Loucy (cell line): ENCODE data around the gene CAMK1.

ENCODE experiments used
- H2AFZ ChIP-seq: fragments of 200-600 bp; sonication (generic); 2 replicates; pipeline ENCODE4 v1.6.0; 2016; ENCODE audit warnings: antibody characterized with exemption, mild to moderate bottlenecking, low read length, moderate library complexity
- H3F3A ChIP-seq: fragments of 200-600 bp; 2 replicates; pipeline ENCODE4 v1.6.0; 2016; ENCODE audit warnings: antibody characterized with exemption, low read depth, mild to moderate bottlenecking
- H3K27me3 ChIP-seq: fragments of 200-600 bp; sonication (generic); 2 replicates; pipeline ENCODE4 v1.6.1; 2014; ENCODE audit warnings: low read length, mild to moderate bottlenecking; ENCODE audit not compliant: insufficient read depth, poor library complexity, severe bottlenecking
- H3K36me3 ChIP-seq: fragments of 200-600 bp; sonication (generic); 2 replicates; pipeline ENCODE4 v1.6.1; 2016; ENCODE audit warnings: low read length; ENCODE audit not compliant: insufficient read depth
- H3K4me1 ChIP-seq: fragments of 200-600 bp; sonication (generic); 2 replicates; pipeline ENCODE4 v1.5.1; 2014; ENCODE audit warnings: low read length, mild to moderate bottlenecking; ENCODE audit not compliant: insufficient read depth, poor library complexity, severe bottlenecking
- H3K4me2 ChIP-seq: fragments of 200-600 bp; sonication (generic); 2 replicates; pipeline ENCODE4 v1.6.0; 2014; ENCODE audit warnings: antibody characterized with exemption, low read length, low read depth, mild to moderate bottlenecking; ENCODE audit not compliant: poor library complexity, severe bottlenecking
- H3K4me3 ChIP-seq: fragments of 200-600 bp; sonication (generic); 2 replicates; pipeline ENCODE4 v1.5.1; 2014; ENCODE audit warnings: low read length, mild to moderate bottlenecking, mixed read lengths; ENCODE audit not compliant: poor library complexity, severe bottlenecking
- H3K79me2 ChIP-seq: fragments of 200-600 bp; sonication (generic); 2 replicates; pipeline ENCODE4 v1.6.1; 2014; ENCODE audit warnings: low read length; ENCODE audit not compliant: insufficient read depth
- H3K9ac ChIP-seq: fragments of 200-600 bp; sonication (generic); 2 replicates; pipeline ENCODE4 v1.6.0; 2014; ENCODE audit warnings: mild to moderate bottlenecking, low read depth, low read length, moderate library complexity; ENCODE audit not compliant: poor library complexity, severe bottlenecking
- H3K9me2 ChIP-seq: fragments of 200-600 bp; sonication (generic); replicated peaks from 2 replicates; pipeline ENCODE4 v1.6.1; 2016; ENCODE audit warnings: low read depth, low read length, mixed read lengths
- H3K9me3 ChIP-seq: fragments of 200-600 bp; sonication (generic); 2 replicates; pipeline ENCODE4 v1.6.1; 2014; ENCODE audit warnings: mild to moderate bottlenecking, antibody characterized with exemption, low read length, low read depth; ENCODE audit not compliant: insufficient read depth
- H4K20me1 ChIP-seq: fragments of 200-600 bp; sonication (generic); 2 replicates; pipeline ENCODE4 v1.6.0; 2014; ENCODE audit warnings: antibody characterized with exemption, low read length, mild to moderate bottlenecking; ENCODE audit not compliant: insufficient read depth, poor library complexity, severe bottlenecking
- CTCF ChIP-seq: fragments of 200-600 bp; sonication (generic); conservative IDR thresholded peaks from 2 replicates; pipeline ENCODE4 v1.5.1; 2014; ENCODE audit warnings: mild to moderate bottlenecking, antibody characterized with exemption, low read length
- EZH2phosphoT487 ChIP-seq: fragments of 200-600 bp; IDR thresholded peaks from 2 replicates; pipeline ENCODE4 v1.6.1; 2018; ENCODE audit warnings: antibody characterized with exemption, mild to moderate bottlenecking, moderate library complexity, borderline replicate concordance

The CAMK1 gene

GRCh38 chr3:9794400-9794799 lies 24.7 kb upstream of the CAMK1 start:
- Histone ChIP-seq H3K4me1 (peaks cover 39% of the 10 kb centered on the region), H3K27me3 (no peaks in the 10 kb centered on the region), H3K9ac (peak overlapping the region; percentile 99), H2AFZ (no peak overlapping the region), H3K79me2 (peaks cover 83% of the 10 kb centered on the region), H3K4me2 (peak overlapping the region; percentile 96), H3K9me2 (no peaks in the 10 kb centered on the region), H3F3A (no peaks in the 10 kb centered on the region), H3K4me3 (peak overlapping the region; percentile 97), H3K9me3 (no peaks in the 10 kb centered on the region), H3K36me3 (peaks cover 21% of the 10 kb centered on the region; the same call in 1 of the 2 replicates), H4K20me1 (peaks cover 24% of the 10 kb centered on the region)
- no peak for TF ChIP-seq CTCF
- TF ChIP-seq EZH2phosphoT487 = no peak

GRCh38 chr3:9793161-9793781 lies 23.5 kb upstream of the CAMK1 start:
- Histone ChIP-seq H3K9me3 (no peaks in the 10 kb centered on the region), H2AFZ (peak overlapping the region; percentile 82; the same call in 1 of the 2 replicates), H3F3A (no peaks in the 10 kb centered on the region), H3K4me2 (peak overlapping the region; percentile 96), H3K79me2 (peaks cover 83% of the 10 kb centered on the region), H3K36me3 (peaks cover 12% of the 10 kb centered on the region; the same call in 1 of the 2 replicates), H3K4me3 (peak overlapping the region; percentile 97), H3K9ac (peak overlapping the region; percentile 99), H3K27me3 (no peaks in the 10 kb centered on the region), H4K20me1 (peaks cover 24% of the 10 kb centered on the region), H3K9me2 (no peaks in the 10 kb centered on the region), H3K4me1 (peaks cover 39% of the 10 kb centered on the region)
- no peak for TF ChIP-seq CTCF

GRCh38 chr3:9792405-9793160 lies 22.8 kb upstream of the CAMK1 start, which contains the start of the genes ARPC4 and TADA3:
Gene ARPC4 (plus strand): TSS chr3:9793082. CDS start chr3:9793122, 40 bp downstream.
Gene TADA3 (minus strand): TSS chr3:9792473. CDS start chr3:9791466, 1,007 bp downstream.
- peak within 1 kb of the TSS; percentile 96 for H3K4me2 ChIP-seq
- peaks cover 6% of the 10 kb centered on the region; the same call in 1 of the 2 replicates for H3K36me3 ChIP-seq
- H4K20me1 ChIP-seq = peaks cover 24% of the 10 kb centered on the region
- H3K79me2 ChIP-seq = peaks cover 76% of the 10 kb centered on the region
- peak within 1 kb of the TSS; percentile 99 for H3K9ac ChIP-seq
- H3K4me3 ChIP-seq = peak within 1 kb of the TSS; percentile 97
- no peaks in the 10 kb centered on the region for H3K27me3 ChIP-seq
- TF ChIP-seq CTCF (no peak), EZH2phosphoT487 (no peak)
- H3F3A ChIP-seq = no peaks in the 10 kb centered on the region
- no peaks in the 10 kb centered on the region for H3K9me2 ChIP-seq
- peaks cover 39% of the 10 kb centered on the region for H3K4me1 ChIP-seq
- peak within 1 kb of the TSS; percentile 82 for H2AFZ ChIP-seq
- H3K9me3 ChIP-seq = no peaks in the 10 kb centered on the region
